ENCODE results near the gene GIMAP4. TPM values are rescaled to one million over a fixed set of nuclear protein-coding genes. Genes with fewer than 3 reads are reported as not detected.

Gene GIMAP4
- total RNA-seq, 1 donor = not detected

DNA sequence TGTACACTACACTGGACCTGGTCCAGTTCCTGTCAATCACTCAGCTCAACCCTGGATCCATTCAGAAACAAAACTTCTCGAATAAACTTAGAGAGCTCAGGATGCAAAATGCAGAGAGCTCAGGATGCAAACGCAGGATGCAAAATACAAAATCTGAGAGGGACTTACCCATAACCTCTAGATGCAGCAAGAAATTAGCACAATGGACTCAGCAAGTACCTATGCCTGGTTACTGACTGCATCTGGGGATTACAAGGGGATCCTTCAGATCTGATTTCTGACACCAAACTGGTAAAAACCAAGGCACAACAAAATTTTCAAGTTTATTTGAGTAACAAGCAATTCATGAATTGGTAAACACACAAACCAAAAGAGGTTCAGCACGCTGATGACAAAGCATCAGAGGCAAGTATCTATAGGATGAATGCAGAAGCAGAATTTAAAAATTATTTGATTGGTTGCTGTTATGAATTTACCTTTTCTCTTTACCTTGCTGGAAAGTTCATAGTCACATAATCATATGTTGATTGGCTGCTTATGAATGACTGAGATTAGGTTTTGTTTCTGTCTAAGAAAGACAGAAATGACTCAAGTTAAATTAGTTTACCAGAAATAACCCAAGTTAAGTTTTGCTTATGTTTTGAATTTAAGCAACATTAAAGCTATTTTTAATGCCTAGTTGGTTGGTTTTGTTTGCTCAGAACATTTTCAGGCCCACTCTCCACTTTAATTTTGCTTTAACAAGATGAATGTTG is 53.6 kb downstream of the GIMAP4 start:
- TF ChIP-seq, protein P1, sequence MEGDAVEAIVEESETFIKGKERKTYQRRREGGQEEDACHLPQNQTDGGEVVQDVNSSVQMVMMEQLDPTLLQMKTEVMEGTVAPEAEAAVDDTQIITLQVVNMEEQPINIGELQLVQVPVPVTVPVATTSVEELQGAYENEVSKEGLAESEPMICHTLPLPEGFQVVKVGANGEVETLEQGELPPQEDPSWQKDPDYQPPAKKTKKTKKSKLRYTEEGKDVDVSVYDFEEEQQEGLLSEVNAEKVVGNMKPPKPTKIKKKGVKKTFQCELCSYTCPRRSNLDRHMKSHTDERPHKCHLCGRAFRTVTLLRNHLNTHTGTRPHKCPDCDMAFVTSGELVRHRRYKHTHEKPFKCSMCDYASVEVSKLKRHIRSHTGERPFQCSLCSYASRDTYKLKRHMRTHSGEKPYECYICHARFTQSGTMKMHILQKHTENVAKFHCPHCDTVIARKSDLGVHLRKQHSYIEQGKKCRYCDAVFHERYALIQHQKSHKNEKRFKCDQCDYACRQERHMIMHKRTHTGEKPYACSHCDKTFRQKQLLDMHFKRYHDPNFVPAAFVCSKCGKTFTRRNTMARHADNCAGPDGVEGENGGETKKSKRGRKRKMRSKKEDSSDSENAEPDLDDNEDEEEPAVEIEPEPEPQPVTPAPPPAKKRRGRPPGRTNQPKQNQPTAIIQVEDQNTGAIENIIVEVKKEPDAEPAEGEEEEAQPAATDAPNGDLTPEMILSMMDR (IDR thresholded peaks at IDR 0.05; ENCODE audit: insufficient read depth, low read depth, low read length) = no peak
- H3K4me3 ChIP-seq (ENCODE audit: low read depth, low read length) = no peak overlapping the region
- no peak for DNase-seq (ENCODE audit: low read depth)

DNA sequence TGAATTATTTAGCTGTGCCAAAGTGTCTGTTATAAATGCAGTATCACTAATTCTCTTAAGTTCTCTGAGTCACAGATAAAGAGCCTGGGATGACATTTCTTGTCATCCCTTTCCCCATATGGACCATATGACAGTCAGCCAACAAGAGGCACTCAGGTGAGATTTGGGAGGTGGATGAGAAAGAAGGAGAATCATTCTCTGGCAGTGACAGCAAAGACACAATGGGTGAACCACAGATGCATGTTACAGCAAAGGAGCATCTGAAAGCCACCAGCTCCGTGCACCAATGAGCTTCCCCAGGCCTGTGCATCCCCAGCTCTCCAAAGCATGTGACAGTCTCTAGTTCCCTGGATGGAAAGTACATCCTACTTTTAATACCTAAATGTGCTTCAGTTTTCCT is 54.2 kb downstream of the GIMAP4 start:
- no peak overlapping the region for H3K4me3 ChIP-seq (ENCODE audit: low read depth, low read length)
- TF ChIP-seq, protein P1 (IDR thresholded peaks at IDR 0.05; ENCODE audit: insufficient read depth, low read depth, low read length) = no peak
- no peak for DNase-seq (ENCODE audit: low read depth)

Other genes starting within 250 kb of the GIMAP4 start
- gene LRRC61, start 244.0 kb upstream of the GIMAP4 start, total RNA-seq = 6.8 and 13.0 TPM in 2 replicates
- 7.4 and 13.4 TPM in 2 replicates for gene ACTR3C, start 243.8 kb upstream of the GIMAP4 start, total RNA-seq
- 139 and 185 TPM in 2 replicates for gene RARRES2, start 225.8 kb upstream of the GIMAP4 start, total RNA-seq
- gene REPIN1, start 198.6 kb upstream of the GIMAP4 start, total RNA-seq = 96.0 and 98.4 TPM in 2 replicates
- 3.0 and 5.2 TPM in 2 replicates for gene ZNF775, start 188.1 kb upstream of the GIMAP4 start, total RNA-seq
- gene GIMAP8, start 116.8 kb upstream of the GIMAP4 start, total RNA-seq = under 0.01 TPM in 1 of 2 replicates, not detected in the other
- gene GIMAP7, start 52.5 kb upstream of the GIMAP4 start, total RNA-seq = not detected in 2 replicates
- not detected in 2 replicates for gene GIMAP6, start 65.0 kb downstream of the GIMAP4 start, total RNA-seq
- gene GIMAP2, start 118.3 kb downstream of the GIMAP4 start, total RNA-seq = under 0.01 and 2.6 TPM in 2 replicates
- gene GIMAP1, start 149.2 kb downstream of the GIMAP4 start, total RNA-seq = not detected in 2 replicates
- gene GIMAP5, start 170.0 kb downstream of the GIMAP4 start, total RNA-seq = not detected in 2 replicates
- gene TMEM176B, start 233.0 kb downstream of the GIMAP4 start, total RNA-seq = 0.43 TPM in 1 of 2 replicates, not detected in the other
- gene TMEM176A, start 233.4 kb downstream of the GIMAP4 start, total RNA-seq = under 0.01 TPM in 1 of 2 replicates, not detected in the other

Data from fibroblast of villous mesenchyme (primary cell).